HCT116 (cell line): ENCODE data around the gene SEMA3F.

Source experiments
- CTCF ChIP-seq, 3 experiments: fragments of 200-600 bp in 1 of 3; sonication (generic) in 1 of 3; IDR thresholded peaks in 2 of 3; conservative IDR thresholded peaks in 1 of 3; 2 replicates each; pipeline ENCODE4 v1.5.1; 2012 to 2017; ENCODE audit warnings: low read depth in 2 of 3, low read length in 2 of 3, antibody characterized with exemption in 1 of 3, borderline replicate concordance in 1 of 3, control low read depth in 1 of 3, mild to moderate bottlenecking in 1 of 3, mixed read lengths in 1 of 3, mixed run types in 1 of 3, moderate library complexity in 1 of 3; ENCODE audit not compliant: insufficient read depth in 1 of 3
- EGR1 ChIP-seq: IDR thresholded peaks from 2 replicates; pipeline ENCODE4 v1.6.1; 2012; ENCODE audit warnings: low read depth
- EZH2 ChIP-seq: fragments of 200-600 bp; sonication (generic); IDR thresholded peaks from 2 replicates; pipeline ENCODE4 v1.6.1; 2017; ENCODE audit warnings: antibody characterized with exemption, mixed run types
- JUND ChIP-seq: IDR thresholded peaks from 2 replicates; pipeline ENCODE4 v1.6.1; 2012
- MAX ChIP-seq: IDR thresholded peaks from 2 replicates; pipeline ENCODE4 v1.6.1; 2012
- POLR2A ChIP-seq: IDR thresholded peaks from 2 replicates; pipeline ENCODE4 v1.7.0; 2011; ENCODE audit warnings: borderline replicate concordance; ENCODE audit not compliant: insufficient read depth, insufficient read length; ENCODE audit errors: extremely low read depth
- RAD21 ChIP-seq: IDR thresholded peaks from 2 replicates; pipeline ENCODE4 v1.6.1; 2012; ENCODE audit warnings: low read depth, mild to moderate bottlenecking
- SIN3A ChIP-seq: IDR thresholded peaks from 2 replicates; pipeline ENCODE4 v1.6.1; 2012; ENCODE audit warnings: low read depth
- SP1 ChIP-seq: IDR thresholded peaks from 2 replicates; pipeline ENCODE4 v1.6.1; 2012; ENCODE audit warnings: low read depth

GRCh38 chr3:50128001-50128400 lies 27.1 kb upstream of the SEMA3F start:
- no peak for TF ChIP-seq CTCF (IDR thresholded peaks at IDR 0.05 in 2 of 3, conservative IDR thresholded peaks at IDR 0.05 in 1 of 3; ENCODE audit: borderline replicate concordance in 1 of 3, insufficient read depth in 1 of 3, low read depth in 2 of 3, low read length in 2 of 3)
- TF ChIP-seq MAX = no peak
- no peak for TF ChIP-seq POLR2A
- no peak for TF ChIP-seq RAD21
- TF ChIP-seq EZH2 = no peak
- TF ChIP-seq JUND = no peak
- TF ChIP-seq EGR1 = no peak
- TF ChIP-seq SIN3A = no peak
- TF ChIP-seq SP1 = no peak
